ENCODE data around the gene ATP2A1. TPM values are rescaled to one million over a fixed set of nuclear protein-coding genes. Genes with fewer than 3 reads are reported as not detected.

ATP2A1 gene
- total RNA-seq: 0.45 TPM
- long read RNA-seq: 0 reads

DNA sequence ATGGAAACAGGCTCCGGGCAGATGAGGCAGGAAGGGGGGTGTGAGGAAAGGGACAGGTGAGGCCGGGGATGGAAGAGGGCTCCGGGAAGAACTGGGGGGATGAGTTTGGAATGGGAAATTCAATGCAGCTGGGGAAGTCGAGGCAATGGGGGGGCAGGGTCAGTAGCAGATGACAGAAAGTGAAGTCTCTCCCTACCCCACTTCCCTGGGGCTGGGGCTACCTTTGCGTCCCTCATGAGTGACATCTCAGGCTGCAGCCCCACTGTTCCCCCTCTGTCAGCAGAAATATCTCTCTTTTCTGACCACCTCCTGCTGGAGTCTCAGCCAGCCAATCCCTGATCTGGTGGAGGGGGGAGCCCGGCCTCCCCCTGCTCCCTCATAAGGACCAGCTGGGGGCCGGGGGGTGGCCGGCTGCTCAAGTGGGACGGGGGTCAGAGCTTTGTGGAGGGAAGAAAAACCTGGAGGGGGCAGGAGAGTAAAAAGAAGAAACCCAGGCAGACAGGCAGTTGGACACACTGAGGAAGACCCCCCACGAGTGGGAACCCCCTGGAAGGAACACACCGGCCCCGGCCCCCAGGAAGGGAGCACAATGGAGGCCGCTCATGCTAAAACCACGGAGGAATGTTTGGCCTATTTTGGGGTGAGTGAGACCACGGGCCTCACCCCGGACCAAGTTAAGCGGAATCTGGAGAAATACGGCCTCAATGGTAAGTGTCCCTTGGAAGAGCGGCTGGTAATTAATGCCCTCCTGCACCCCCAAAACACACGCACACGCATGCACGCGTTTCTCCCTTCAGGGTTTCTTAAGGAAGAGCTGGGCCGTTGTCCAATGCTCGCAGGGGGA lies at the start of gene ATP2A1:
Gene ATP2A1 (plus strand): TSS at position 406 of the 844 bp plus-strand sequence. CDS start 184 bp downstream, at position 590.
- no peak for DNase-seq
- no peak for ATAC-seq
- intact Hi-C loops (cut with micrococcal nuclease): no loop called here

DNA sequence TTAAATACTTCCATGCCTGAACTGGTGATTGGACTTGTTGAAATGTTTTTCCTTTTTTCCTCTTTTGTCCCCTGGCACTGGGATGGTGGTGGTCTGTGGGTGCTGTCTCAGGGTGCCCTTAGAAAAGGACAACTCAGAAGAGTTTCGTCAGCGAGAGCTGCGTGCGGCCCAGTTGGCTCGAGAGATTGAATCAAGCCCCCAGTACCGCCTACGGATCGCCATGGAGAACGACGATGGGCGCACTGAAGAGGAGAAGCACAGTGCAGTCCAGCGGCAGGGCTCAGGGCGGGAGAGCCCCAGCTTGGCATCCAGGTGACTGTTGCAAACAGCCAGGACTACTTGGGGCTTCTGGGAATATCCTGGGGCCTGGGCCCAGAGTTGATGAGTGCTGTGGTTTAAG lies 48.5 kb upstream of the ATP2A1 start:
- no peak for ATAC-seq
- DNase-seq: no peak
- intact Hi-C loops (cut with micrococcal nuclease): no loop called here

DNA sequence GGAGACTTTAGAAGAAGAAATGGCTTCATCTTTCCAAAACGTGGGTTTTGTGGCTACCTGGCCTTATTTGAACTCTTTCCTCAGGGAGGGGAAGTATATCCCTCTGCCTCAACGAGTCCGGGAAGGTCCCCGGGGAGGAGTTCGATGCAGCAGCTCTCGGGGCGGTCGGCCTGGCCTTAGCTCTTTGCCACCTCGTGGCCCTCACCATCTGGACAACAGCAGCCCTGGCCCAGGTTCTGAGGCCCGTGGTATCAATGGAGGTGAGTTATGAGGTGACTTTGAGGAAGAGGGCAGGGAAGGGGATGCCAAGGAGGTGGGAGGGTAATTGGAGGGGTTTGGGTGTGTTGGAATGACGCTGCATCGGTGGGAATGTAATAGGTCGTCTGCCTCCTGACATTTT lies 47.8 kb upstream of the ATP2A1 start:
- intact Hi-C loops (cut with micrococcal nuclease): no loop called here
- ATAC-seq: no peak
- no peak for DNase-seq

DNA sequence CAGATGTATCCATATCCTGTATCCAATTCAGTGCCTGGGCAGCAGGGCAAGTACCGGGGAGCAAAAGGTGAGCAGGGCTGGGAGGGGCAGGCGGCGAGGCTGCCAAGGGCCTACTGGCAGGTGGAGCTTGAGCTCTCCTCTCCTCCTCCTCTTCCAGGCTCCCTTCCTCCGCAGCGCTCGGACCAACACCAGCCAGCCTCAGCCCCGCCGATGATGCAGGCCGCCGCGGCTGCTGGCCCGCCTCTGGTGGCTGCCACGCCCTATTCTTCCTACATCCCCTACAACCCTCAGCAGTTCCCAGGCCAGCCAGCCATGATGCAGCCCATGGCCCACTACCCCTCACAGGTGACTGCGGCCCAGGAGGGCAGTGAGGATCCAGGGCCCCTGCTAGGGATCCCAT lies 43.9 kb upstream of the ATP2A1 start:
- DNase-seq: no peak
- intact Hi-C loops (cut with micrococcal nuclease): no loop called here
- ATAC-seq: no peak

DNA sequence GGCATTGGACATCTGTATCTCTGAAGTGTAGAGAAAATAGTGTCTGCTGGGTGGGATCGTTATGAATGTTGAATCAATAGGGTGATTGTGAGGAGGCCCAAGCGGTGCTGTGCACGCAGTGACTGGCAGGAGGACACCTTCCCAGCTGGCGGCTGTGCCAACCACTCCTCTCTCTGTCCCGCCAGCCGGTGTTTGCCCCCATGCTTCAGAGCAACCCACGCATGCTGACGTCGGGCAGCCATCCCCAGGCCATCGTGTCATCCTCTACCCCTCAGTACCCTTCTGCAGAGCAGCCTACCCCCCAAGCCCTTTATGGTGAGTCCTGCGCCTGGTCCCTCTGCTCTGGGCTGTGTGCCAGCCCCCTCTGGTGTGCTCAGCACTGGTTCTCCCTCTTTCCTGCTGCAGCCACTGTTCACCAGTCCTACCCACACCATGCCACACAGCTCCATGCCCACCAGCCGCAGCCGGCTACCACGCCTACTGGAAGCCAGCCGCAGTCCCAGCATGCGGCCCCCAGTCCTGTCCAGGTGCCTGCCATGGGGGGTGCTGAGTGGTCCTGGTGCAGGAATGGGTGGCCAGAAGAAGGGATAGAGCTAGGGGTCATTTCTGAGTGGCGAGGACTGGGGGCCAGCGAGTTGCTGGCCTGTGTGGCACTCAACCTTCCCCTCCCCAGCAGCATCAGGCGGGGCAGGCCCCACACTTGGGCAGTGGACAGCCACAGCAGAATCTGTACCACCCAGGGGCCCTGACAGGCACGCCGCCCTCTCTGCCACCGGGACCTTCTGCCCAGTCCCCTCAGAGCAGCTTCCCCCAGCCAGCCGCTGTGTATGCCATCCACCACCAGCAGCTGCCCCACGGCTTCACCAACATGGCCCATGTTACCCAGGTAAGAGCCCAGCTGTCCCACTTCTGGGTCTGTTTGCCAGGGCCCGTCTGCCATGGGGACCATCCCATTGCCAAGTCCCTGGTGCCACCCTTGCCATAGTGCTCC lies 43.1 kb upstream of the ATP2A1 start:
- DNase-seq: no peak
- ATAC-seq: no peak
- intact Hi-C loops (cut with micrococcal nuclease): no loop called here

DNA sequence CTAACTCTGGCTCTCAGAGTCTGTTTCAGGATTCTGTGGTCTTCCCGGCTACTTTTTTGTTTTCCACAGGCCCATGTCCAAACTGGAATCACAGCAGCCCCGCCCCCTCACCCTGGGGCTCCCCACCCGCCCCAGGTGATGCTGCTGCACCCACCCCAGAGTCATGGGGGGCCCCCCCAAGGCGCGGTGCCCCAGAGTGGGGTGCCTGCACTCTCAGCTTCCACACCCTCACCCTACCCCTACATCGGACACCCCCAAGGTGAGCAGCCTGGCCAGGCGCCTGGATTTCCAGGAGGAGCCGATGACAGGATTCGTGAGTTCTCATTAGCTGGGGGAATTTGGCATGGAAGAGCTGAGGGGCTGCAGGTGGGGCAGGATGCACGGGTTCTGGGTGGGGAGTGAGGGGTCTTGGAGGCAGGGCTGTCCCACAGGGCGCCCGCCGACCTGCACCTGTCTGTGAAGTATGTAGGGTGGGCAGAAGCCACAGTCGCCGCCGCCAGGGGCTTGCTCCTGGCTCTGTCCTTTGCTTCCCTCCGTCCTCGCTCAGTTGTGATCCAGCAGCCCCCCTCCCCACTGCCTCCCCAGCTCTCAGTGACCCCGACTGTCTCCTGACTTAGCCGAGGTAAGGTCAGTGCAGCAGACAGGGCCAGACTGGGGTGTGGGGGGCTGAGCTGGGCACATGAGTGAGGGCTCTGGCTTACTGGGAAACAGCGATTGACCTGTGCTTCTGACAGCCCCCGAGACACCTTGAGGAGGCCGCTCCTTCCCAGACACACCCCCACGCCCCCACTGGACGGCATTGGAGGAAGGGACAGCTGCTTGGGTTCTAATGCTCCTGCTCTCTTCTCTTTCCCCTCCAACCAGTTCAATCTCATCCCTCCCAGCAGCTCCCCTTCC lies 42.2 kb upstream of the ATP2A1 start:
- ATAC-seq: no peak
- no peak for DNase-seq
- intact Hi-C loops (cut with micrococcal nuclease): no loop called here

DNA sequence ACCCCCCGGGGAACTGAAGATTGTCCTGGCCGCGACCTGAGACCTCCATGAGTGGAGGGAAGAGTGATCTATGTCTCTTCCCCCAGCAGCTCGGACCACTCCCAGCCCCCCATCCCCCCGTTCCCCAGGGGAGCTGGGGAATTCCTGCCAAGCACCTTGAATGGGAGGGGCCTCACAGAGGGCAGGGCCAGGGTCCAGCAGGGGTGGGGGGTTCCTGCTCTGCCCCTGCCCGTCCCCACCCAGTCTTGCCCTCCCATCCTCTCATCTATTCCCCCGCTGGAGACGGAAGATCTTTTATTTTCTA lies 41.6 kb upstream of the ATP2A1 start:
- intact Hi-C loops (cut with micrococcal nuclease): no loop called here
- DNase-seq (no peak), ATAC-seq (no peak)

DNA sequence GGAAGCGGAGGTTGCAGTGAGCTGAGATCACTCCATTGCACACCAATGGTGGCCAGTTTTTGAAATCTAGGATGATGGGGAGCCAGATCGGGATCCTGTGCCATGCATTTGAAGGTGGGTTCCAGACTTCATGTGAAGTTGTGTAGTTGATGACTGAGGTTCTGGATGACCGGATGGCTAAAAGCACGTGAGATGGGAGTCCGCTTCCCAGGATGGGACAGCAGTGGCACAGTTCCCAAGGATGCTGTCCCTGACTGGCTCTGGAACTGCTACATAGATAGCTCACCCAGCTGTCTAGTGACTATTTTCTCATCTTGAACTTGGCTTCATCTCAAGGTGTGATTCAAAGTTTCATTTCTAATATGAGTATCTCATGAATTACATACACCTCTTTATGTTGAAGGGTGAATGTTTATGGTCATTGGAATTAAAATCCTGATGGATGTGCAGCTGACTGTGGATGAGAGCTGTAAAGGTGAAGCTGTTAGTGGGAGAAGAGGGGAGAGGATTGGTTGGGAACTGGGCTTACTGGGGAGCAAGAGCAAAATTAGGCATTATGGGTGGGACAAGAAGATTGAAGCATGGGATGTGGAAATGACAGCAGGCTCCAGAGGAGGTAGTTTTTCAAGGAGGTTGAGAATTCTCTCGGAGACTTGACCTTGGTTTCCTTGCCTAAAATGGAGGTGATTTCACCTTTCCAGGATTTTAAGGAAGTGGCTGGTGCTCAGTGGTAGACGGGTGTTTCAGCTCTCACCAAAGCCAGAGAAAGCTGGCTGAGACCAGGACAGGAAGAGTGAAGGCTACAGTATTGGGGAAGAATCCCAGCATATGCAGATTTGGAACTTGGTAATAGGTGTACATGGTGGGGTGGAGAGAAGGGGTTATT lies 40.4 kb upstream of the ATP2A1 start:
- ATAC-seq: no peak
- no peak for DNase-seq
- intact Hi-C loops (cut with micrococcal nuclease): no loop called here

DNA sequence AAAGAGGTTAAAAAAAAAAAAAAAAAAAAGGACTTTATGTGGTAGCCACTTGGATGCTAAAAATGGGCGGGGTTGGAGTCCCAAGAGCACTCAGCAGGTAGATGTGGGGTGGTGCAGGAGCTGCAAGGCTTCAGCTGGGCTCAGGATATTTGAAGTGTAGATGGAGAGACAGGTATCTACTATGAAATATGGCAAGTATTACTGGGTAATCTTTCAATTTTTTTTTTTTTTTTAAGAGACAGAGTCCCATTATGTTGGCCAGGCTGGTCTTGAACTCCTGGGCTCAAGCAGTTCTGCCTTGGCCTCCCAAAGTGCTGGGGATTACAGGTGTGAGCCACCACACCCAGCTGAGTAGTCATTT lies 39.8 kb upstream of the ATP2A1 start:
- ATAC-seq: no peak
- intact Hi-C loops (cut with micrococcal nuclease): no loop called here
- no peak for DNase-seq

DNA sequence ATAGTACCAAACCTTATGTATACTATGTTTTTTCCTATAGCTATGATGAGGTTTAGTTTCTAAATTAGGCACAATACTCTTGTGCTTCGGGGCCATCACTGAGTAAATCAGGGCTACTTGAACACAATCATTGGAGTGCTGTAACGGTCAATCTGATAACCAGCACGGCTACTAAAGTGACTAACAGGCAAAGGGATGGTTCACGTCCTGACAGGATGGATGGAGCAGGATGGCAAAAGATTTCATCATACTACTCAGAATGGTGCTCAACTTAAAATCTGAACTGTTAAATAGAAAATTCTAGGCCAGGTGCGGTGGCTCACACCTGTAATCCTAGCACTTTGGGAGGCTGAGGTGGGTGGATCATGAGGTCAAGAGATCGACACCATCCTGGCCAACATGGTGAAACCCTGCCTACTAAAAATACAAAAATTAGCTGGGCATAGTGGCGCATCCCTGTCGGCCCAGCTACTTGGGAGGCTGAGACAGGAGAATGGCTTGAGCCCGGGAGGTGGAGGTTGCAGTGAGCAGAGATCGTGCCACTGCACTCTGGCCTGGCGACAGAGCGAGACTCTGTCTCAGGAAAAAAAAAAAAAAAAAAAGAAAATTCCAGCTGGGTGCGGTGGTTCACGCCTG lies 39.2 kb upstream of the ATP2A1 start:
- intact Hi-C loops (cut with micrococcal nuclease): no loop called here
- DNase-seq (no peak), ATAC-seq (no peak)

DNA sequence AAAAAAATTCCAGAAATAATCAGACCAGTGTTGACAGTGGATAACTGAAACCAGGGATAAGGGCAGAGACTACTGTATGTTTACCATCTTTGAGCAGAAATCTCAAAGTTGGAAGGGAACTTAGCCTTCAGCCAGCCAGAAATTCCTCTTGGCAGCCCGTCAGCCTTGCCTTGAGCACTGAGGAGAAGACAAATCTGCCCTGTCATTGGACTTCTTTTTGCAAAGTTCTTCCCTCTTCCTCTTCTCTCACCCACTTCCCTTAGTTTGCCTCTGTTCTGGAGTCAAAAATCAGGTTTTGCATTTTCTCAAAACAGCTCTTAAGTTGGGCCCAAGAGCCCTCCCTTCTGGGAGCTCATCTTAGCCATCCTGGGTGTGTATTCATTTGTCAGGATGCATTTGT lies 38.4 kb upstream of the ATP2A1 start:
- ATAC-seq: no peak

DNA sequence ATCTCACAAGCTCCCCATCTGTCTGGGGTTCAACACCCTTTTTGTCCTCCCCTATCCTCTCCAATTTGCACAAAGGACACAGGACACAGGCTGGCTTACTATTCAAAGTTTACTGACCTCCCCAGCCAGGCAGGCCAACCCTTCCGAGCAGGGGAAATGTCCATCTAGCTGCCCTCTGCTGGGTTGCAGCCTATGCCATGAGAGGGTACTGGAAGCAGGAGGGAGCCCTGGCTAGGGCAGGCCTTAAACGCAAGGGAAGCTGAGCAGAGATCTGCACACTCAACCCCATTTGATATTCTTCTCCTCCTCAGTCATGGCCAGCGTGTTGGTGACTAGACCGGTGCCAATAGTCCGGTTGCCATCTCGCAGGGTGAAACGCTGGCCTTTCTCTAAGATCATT lies 35.6 kb upstream of the ATP2A1 start:
- intact Hi-C loops (cut with micrococcal nuclease): no loop called here
- DNase-seq (no peak), ATAC-seq (no peak)

More for the DNA sequence above, 38.4 kb upstream of the ATP2A1 start:
- intact Hi-C loops (cut with micrococcal nuclease): no loop called here
- no peak for DNase-seq

DNA sequence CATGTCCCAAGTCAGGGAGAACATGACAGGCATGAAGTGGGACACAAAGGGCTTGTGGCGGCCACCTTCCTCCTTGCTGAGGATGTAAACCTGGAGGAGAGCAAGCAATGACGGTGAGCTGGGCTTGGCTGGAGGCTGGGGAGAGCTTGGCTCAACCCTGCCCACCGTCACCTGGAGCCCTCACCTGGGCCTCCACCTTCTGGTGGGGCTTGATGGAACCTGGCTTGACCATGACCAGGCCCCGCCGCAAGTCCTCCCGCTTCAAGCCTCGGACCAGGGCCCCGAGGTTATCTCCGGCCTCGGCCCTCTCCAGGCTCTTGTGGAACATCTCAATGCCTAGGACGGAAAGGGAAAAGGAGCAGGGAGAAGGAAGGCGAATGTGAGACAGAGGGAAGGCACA lies 34.5 kb upstream of the ATP2A1 start:
- intact Hi-C loops (cut with micrococcal nuclease): no loop called here
- ATAC-seq (no peak), DNase-seq (no peak)

DNA sequence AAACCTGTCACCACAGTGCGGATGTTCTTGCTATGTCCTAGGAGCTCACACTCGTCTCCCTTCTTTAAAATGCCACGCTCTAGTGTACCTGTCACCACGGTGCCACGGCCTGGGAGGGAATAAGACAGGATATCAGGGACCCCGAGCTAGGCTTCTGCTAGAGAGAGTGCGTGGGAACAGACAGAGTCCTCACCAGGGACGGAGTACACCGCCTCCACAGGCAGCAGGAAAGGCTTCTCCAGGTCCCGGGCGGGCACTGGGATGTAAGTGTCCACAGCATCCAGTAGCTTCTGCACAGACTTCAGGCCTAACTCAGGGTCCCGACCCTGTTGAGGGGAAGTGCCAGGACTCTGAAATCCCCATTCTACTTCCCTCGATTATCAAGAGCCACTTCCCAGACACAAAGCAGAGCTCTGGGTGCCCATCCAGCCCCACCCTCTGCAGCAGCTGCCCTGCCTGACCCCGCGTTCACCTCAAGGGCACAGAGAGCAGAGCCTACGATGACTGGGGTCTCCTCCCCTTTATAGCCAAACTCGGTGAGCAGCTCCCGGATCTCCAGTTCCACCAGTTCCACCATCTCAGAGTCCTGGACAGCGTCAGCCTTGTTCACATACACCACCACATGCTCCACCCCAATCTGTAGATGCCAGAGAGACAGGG lies 33.9 kb upstream of the ATP2A1 start:
- no peak for ATAC-seq
- no peak for DNase-seq
- intact Hi-C loops (cut with micrococcal nuclease): no loop called here

DNA sequence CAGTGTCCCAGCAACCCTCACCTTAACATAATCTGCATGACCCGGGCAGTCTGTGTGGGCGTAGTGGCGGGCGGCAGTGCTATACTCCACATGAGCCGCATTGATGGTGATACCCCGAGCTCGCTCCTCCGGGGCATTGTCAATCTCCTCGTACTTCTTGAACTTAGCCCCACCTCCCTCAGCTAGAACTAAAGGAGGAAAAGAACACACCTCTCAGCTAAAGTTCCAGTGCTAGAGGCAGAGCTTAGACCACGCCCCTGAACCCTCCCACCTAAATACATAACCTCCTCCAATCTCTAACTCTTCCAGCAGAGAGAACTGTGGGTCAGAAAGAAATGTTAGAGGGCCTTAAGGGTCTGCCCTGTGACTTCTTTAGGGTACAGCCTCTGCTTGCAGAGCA lies 33.0 kb upstream of the ATP2A1 start:
- no peak for DNase-seq
- no peak for ATAC-seq
- intact Hi-C loops (cut with micrococcal nuclease): no loop called here

DNA sequence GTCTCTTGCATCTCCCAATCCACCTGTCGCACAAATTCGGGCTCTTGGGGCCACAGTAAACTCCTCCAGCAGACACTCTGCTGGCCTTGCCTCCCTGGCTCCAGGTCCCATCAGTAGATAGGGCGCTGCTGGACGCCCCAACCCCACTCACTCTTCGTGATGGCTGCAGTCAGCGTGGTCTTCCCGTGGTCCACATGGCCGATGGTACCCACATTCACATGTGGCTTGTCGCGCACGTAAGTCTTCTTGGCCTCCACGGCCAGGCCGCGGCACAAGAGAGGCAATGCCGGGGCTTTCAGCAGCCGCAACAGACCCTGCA lies 32.6 kb upstream of the ATP2A1 start:
- DNase-seq (no peak), ATAC-seq (no peak)
- intact Hi-C loops (cut with micrococcal nuclease): no loop called here

DNA sequence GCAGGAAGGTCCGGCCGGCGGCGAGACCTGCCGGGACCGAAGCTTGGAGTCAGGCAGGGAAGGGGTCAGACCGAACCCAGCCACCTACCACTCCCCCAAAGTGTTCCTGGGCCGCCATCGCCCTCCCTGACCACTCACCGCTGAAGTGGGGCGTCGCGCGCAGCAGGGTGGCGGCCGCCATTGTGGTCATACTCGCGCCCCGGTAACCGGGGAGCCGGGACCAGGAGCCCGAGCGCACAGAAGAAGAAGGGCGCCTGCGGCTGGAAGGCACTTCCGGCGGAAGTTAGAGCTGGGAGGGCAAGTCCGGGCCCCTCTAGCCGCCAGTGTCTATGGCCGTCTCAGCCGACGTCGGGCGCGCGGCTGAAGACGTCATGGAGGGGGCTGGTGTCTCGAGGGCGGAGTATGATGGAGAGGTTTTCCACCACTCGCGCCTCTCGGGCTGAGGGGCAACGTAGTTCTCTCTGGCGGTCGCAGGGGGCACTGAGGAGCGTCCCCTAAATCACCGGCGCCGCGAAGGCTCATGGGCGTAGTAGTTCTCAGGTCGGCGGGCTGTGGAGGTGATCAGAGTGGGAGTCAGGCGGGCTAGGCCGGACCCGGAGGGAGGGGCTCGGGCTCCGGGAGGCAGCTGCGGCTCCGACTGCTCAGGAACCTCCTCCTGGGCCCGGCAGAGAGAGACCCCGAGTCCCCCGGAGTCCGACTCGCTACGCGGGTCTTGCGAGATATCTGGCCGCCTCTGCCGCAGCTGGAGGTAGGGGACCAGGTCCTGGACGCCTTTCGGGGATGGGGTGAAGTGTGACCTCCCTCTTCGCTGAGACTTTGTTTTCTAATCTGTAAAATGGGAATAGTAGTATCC lies 32.0 kb upstream of the ATP2A1 start, which contains the start of gene TUFM:
Gene TUFM (minus strand): TSS at position 269 of the 853 bp plus-strand sequence. CDS start 79 bp downstream, at position 190.
- intact Hi-C loops (cut with micrococcal nuclease): no loop called here
- ATAC-seq (peak; percentile 97), DNase-seq (peak; percentile 98)

Measured in left ventricle myocardium superior (tissue), 1 donor.